ENCODE data around the gene SLC23A3. TPM values are rescaled to one million over a fixed set of nuclear protein-coding genes. Genes with fewer than 3 reads are reported as not detected.

The SLC23A3 gene
- total and polyA plus RNA-seq, 2 experiments from 2014 or later, result 0.58 to 1.2 TPM

DNA sequence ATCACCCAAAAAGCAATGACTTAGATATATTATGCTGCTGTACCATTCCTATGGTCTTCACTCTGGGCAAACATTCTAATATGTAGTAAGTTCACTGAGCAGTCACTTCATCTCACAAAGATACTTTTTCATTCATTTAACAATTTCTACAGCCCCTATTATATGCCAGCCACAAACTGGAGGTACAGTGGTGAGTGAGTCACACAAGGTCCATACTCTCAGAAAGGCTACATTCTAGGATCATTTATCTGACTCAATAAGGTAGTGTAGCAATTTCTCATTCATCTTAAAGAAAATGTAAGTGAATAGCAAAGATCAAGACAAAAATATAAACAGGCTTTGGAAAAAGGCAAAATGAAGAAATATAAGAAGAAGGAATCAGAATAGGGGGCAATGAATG is 49.7 kb downstream of the SLC23A3 start:
- no peak overlapping the region for H3K4me2 ChIP-seq (ENCODE audit: unreplicated experiment)
- no peak overlapping the region for H3K27ac ChIP-seq
- H4K20me1 ChIP-seq (ENCODE audit: insufficient read depth), result no peaks in the 10 kb centered on the region
- H3K36me3 ChIP-seq (ENCODE audit: low read depth), result no peaks in the 10 kb centered on the region
- no peak overlapping the region for H3K4me3 ChIP-seq
- H3K4me1 ChIP-seq (ENCODE audit: insufficient read depth), result peaks cover 13% of the 10 kb centered on the region
- in situ Hi-C loops (cut with MboI), result no loop called here
- H3F3A ChIP-seq (ENCODE audit: insufficient read depth), result peaks cover 11% of the 10 kb centered on the region
- H3K79me2 ChIP-seq (ENCODE audit: insufficient read depth), result no peaks in the 10 kb centered on the region
- no peak for TF ChIP-seq EZH2 (IDR thresholded peaks at IDR 0.05; ENCODE audit: insufficient read depth, poor library complexity, severe bottlenecking)
- TF ChIP-seq EZH2phosphoT487 (IDR thresholded peaks at IDR 0.05; ENCODE audit: insufficient read depth, low read depth), result no peak
- no peak overlapping the region for H2AFZ ChIP-seq
- no peaks in the 10 kb centered on the region for H3K27me3 ChIP-seq (replicated peaks; ENCODE audit: insufficient read depth)
- H3K9me3 ChIP-seq (ENCODE audit: low read depth), result no peaks in the 10 kb centered on the region
- DNase-seq, result no peak
- H3K9ac ChIP-seq, result no peak overlapping the region
- no peaks in the 10 kb centered on the region for H3K9me2 ChIP-seq (ENCODE audit: insufficient read depth)

DNA sequence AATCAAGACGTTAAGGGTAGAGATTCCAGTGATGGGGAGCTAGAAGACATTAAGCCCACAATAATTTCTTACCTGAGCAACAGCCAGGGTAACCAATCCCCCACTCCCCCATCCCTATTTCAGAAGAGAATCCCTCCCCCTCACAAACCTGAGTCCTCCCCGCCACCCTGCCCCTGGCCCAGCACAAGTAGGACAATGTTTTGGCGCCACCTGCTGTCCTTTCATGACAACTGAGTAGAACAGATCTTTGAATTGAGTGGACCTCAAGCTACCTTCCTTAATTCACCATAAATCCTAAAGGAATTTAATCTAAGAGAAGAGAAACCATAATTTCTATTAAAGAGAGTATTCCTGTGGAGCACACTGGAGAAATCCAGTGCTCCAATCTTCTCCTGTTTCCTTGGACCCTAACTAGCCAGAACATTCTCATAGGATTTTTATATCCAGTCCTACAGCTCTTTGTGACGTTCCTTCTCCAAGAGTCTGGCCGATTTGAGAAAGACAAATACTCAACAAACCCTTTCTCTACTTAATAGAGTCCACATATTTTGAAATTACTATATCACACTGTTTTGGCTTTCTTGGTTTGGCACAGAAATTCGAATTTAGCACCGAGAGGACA is 50.3 kb downstream of the SLC23A3 start:
- Histone ChIP-seq H3K27ac (no peak overlapping the region), H3K9me3 (ENCODE audit: low read depth) (no peaks in the 10 kb centered on the region), H4K20me1 (ENCODE audit: insufficient read depth) (no peaks in the 10 kb centered on the region), H3K36me3 (ENCODE audit: low read depth) (no peaks in the 10 kb centered on the region), H3F3A (ENCODE audit: insufficient read depth) (peaks cover 6% of the 10 kb centered on the region), H3K9me2 (ENCODE audit: insufficient read depth) (no peaks in the 10 kb centered on the region), H3K4me2 (ENCODE audit: unreplicated experiment) (no peak overlapping the region), H3K9ac (no peak overlapping the region), H3K27me3 (replicated peaks; ENCODE audit: insufficient read depth) (no peaks in the 10 kb centered on the region), H3K79me2 (ENCODE audit: insufficient read depth) (no peaks in the 10 kb centered on the region), H3K4me1 (ENCODE audit: insufficient read depth) (peaks cover 7% of the 10 kb centered on the region), H3K4me3 (no peak overlapping the region), H2AFZ (no peak overlapping the region)
- 62 to 65% methylated on average over 7 of the region's 7 CpGs for WGBS, 2 experiments (ENCODE audit: low coverage in 1 of 2, low lambda C conversion rate in 2 of 2, missing lambda C conversion rate in 2 of 2)
- in situ Hi-C loops (cut with MboI), result no loop called here
- TF ChIP-seq EZH2phosphoT487 (IDR thresholded peaks at IDR 0.05; ENCODE audit: insufficient read depth, low read depth) (no peak), EZH2 (IDR thresholded peaks at IDR 0.05; ENCODE audit: insufficient read depth, poor library complexity, severe bottlenecking) (no peak)
- peak; percentile 70 for DNase-seq

DNA sequence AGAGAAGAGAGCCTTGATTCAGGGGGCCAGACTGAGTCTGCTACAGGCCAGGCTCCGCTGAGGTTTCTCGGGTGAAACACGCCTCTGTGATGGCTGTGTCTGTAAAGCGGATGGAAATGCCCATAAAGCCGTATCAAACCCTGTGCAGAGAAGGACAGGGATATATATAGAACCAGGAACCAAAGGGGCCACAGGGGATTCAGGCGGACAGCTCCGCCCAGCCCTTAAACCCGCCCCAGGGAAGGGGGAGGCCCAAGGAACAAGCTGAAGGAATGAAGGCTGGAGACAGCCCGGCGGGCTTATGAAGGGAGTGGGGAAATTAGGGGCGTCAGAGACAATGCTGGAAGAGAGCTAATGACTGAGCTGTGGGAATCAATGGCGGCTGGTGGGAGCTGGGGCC is 51.3 kb downstream of the SLC23A3 start:
- Histone ChIP-seq H3F3A (ENCODE audit: insufficient read depth) (0 out of 2 replicates have a peak, but pooled peaks cover 4% of the 10 kb centered on the region), H3K79me2 (ENCODE audit: insufficient read depth) (no peaks in the 10 kb centered on the region), H3K9me3 (ENCODE audit: low read depth) (no peaks in the 10 kb centered on the region), H3K27ac (no peak overlapping the region), H3K9me2 (ENCODE audit: insufficient read depth) (no peaks in the 10 kb centered on the region), H3K9ac (no peak overlapping the region), H3K4me2 (ENCODE audit: unreplicated experiment) (no peak overlapping the region), H3K4me1 (ENCODE audit: insufficient read depth) (no peaks in the 10 kb centered on the region), H2AFZ (no peak overlapping the region), H3K4me3 (no peak overlapping the region), H3K36me3 (ENCODE audit: low read depth) (no peaks in the 10 kb centered on the region), H4K20me1 (ENCODE audit: insufficient read depth) (no peaks in the 10 kb centered on the region), H3K27me3 (replicated peaks; ENCODE audit: insufficient read depth) (no peaks in the 10 kb centered on the region)
- no peak for TF ChIP-seq EZH2 (IDR thresholded peaks at IDR 0.05; ENCODE audit: insufficient read depth, poor library complexity, severe bottlenecking)
- TF ChIP-seq EZH2phosphoT487 (IDR thresholded peaks at IDR 0.05; ENCODE audit: insufficient read depth, low read depth), result no peak
- in situ Hi-C loops (cut with MboI), result no loop called here
- 84 to 85% methylated on average over 12 of the region's 12 CpGs for WGBS, 2 experiments (ENCODE audit: low coverage in 1 of 2, low lambda C conversion rate in 2 of 2, missing lambda C conversion rate in 2 of 2)
- DNase-seq, result no peak

DNA sequence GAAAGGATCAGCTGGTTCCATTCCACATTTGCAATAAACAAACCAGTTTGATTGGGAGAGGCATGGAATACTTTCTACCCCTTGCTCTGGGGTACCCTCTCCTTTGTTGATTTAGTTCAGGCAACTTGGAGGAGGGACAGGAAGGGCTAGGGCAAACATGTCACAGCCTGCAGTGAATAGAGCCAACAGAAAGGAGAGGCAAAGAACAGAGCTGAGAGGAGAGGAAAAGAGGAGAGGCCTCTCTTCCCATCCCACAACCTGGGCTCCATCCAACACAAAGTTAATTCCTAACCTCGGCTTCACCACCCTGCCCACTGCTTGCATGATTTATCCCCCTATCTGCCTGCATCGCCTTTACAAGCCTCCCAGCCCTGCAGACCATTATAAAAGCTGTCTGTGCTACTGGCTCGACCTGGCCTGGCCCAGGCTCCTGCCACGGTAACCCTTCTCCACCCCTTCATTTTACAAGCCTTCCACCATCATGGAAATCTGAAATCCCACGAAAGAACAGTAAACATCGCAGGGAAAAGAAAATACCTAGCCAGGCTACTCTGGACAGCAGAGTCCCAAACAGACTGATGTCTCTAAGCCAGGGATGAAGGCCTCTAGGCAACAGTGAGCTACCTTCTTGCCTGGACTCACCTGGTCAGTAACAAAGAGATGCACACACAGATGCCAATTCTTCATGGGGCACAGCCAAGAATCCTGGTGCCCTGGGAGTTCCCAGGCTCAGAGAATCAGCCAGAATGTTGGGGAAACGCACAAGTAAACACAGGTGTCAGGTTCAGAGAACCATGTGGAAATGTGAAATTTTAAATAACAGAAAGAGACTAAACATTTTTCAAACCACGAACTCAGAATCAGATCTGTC is 52.8 kb downstream of the SLC23A3 start:
- in situ Hi-C loops (cut with MboI), result no loop called here
- 86 to 91% methylated on average over 8 of the region's 8 CpGs for WGBS, 2 experiments (ENCODE audit: low coverage in 1 of 2, low lambda C conversion rate in 2 of 2, missing lambda C conversion rate in 2 of 2)

More for the DNA sequence above, 52.8 kb downstream of the SLC23A3 start:
- Histone ChIP-seq H3K79me2 (ENCODE audit: insufficient read depth) (no peaks in the 10 kb centered on the region), H3K27me3 (replicated peaks; ENCODE audit: insufficient read depth) (no peaks in the 10 kb centered on the region), H3K27ac (no peak overlapping the region), H4K20me1 (ENCODE audit: insufficient read depth) (no peaks in the 10 kb centered on the region), H3K9me3 (ENCODE audit: low read depth) (no peaks in the 10 kb centered on the region), H3F3A (ENCODE audit: insufficient read depth) (0 out of 2 replicates have a peak, but pooled peaks cover 4% of the 10 kb centered on the region), H3K4me3 (no peak overlapping the region), H3K9me2 (ENCODE audit: insufficient read depth) (no peaks in the 10 kb centered on the region), H3K4me1 (ENCODE audit: insufficient read depth) (no peaks in the 10 kb centered on the region), H3K36me3 (ENCODE audit: low read depth) (no peaks in the 10 kb centered on the region), H3K4me2 (ENCODE audit: unreplicated experiment) (no peak overlapping the region), H3K9ac (no peak overlapping the region), H2AFZ (no peak overlapping the region)
- DNase-seq, result no peak
- no peak for TF ChIP-seq EZH2 (IDR thresholded peaks at IDR 0.05; ENCODE audit: insufficient read depth, poor library complexity, severe bottlenecking)
- TF ChIP-seq EZH2phosphoT487 (IDR thresholded peaks at IDR 0.05; ENCODE audit: insufficient read depth, low read depth), result no peak

Data from GM23248 (cell line).